ENCODE data around the gene WNT7B. TPM values are rescaled to one million over a fixed set of nuclear protein-coding genes. Genes with fewer than 3 reads are reported as not detected.

WNT7B gene
- polyA plus RNA-seq, 3 donors from 2014 or later: not detected

DNA sequence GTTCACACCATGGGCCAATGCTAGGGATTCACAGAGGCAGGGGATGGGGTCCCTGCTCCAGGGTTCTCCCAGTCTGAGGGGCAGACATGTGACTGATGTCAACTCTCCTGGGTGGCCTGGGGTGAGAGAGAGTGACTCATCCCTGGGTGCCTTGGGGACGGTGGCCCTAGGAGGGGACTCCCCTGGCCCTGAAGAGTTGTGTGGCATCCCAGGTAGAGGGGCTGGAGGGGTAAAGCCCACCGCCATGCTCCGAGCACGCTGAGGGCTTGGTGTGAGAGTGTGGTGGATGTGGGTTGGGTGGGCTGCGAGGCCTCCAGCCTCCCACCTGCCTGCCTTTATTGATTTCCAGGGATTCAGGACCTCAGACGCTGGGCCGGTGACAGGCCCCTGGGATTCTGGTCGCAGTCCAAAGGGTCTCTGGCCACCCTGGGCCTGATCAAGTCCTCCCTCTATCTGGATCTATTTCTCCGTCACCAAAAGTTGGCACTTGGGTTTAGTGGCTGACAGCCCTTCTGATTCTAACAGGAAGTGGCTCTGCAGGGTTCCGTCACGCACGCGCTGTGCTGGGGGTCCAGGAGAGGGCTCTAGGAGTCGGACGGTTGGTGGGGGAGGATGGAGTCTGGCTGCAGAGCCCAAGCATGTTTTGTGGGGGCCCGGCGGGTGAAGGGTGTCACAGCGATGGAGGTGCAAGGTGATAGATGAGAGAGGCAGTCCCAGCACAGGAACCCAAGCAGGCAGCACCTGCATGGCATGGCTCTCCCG lies 27.3 kb upstream of the WNT7B start:
- peak; percentile 80 to 81 (median 80) for DNase-seq
- Mint-ChIP-seq H3K4me3 (peak overlapping the region; percentile 74 to 89 (median 76)), H3K4me1 (peaks cover 22 to 30% of the 10 kb centered on the region in 2 donors), H3K36me3 (peaks cover 0 to 2% (median 0%) of the 10 kb centered on the region in 3 donors), H3K9me3 (peaks cover 0 to 2% (median 0%) of the 10 kb centered on the region in 6 donors), H3K27me3 (ENCODE audit: low read depth in 3 of 3) (peaks cover 2 to 8% (median 7%) of the 10 kb centered on the region in 3 donors), H3K27ac (peak overlapping the region; percentile 61 to 92 (median 86))

DNA sequence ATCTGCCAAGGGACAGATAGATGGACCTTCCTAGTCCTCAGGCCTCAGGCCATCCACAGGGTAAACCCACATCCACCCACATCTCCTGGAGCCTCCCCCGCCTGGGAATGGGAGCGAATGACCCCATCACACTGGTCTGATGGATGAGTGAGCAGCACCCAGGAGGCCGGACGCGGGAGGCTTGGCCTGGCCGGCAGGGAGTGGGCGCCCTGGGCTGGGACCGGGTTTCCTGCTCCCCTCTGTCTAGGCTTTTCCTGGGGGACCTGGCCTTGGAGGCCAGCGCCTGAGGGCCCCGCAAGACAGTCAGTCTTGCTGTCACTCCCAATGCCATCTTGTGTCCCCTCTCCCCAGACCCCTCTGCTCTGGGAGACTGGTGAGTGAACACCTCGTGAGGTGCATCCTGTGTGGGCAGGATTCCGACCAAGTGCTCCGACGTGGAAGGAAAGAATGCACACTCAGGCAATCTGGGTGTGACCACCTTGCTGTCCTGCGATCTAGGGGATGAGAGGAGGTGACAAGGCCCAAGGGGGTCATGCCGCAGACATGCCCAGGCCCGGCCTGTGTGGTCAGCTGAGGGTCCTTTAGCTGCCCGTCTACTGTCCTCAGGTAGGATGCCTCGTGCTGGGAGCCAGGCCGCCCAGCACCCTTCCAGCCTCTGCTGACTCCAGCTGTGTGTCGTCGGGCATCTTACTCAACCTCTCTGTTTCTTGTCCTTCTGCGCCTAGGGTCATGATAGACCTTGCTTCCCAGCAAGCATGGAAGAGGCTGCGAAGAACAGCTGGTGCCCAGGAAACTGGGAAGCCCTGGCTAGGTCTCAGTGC lies 26.5 kb upstream of the WNT7B start:
- H3K4me1 Mint-ChIP-seq: peaks cover 22 to 32% of the 10 kb centered on the region in 2 donors
- peak overlapping the region in 3 of 6 donors; percentile 61 to 90 (median 88) for H3K27ac Mint-ChIP-seq
- H3K4me3 Mint-ChIP-seq: peak overlapping the region in 4 of 5 donors; percentile 74 to 89 (median 81)
- no peaks in the 10 kb centered on the region for H3K9me3 Mint-ChIP-seq
- H3K27me3 Mint-ChIP-seq (ENCODE audit: low read depth in 3 of 3): peaks cover 0 to 8% (median 7%) of the 10 kb centered on the region in 3 donors
- no peaks in the 10 kb centered on the region for H3K36me3 Mint-ChIP-seq
- no peak for DNase-seq

DNA sequence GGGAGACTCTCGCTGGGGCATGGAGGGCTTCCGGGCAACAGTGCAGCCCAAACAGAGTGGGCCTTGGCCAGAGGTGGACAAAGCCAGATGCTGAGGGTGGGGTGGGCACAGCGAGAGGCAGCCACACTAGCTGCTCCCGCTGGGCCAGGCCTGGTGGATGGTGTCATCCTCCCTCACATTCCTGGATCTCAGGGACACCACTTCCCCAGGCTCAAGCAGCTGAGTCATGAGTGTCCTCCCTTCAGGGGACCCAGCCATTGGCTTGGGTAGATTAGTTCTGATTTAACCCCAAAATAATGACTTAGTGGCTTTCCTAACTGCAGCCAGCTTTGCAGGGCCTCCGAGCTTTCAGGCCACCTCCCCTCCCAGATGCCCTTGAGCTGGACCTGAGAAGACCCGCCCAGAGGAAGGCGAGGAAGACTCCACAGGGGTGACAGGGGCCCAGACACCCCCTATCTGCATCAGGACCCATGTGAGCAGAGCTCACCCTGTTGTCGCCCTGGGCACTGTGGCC lies 25.9 kb upstream of the WNT7B start:
- H3K27ac Mint-ChIP-seq: peak overlapping the region in 1 of 6 donors; percentile 7
- H3K36me3 Mint-ChIP-seq: no peaks in the 10 kb centered on the region
- peaks cover 0 to 7% (median 7%) of the 10 kb centered on the region in 3 donors for H3K27me3 Mint-ChIP-seq (ENCODE audit: low read depth in 3 of 3)
- DNase-seq: no peak
- peaks cover 22 to 33% of the 10 kb centered on the region in 2 donors for H3K4me1 Mint-ChIP-seq
- H3K4me3 Mint-ChIP-seq: no peak overlapping the region
- H3K9me3 Mint-ChIP-seq: no peaks in the 10 kb centered on the region

DNA sequence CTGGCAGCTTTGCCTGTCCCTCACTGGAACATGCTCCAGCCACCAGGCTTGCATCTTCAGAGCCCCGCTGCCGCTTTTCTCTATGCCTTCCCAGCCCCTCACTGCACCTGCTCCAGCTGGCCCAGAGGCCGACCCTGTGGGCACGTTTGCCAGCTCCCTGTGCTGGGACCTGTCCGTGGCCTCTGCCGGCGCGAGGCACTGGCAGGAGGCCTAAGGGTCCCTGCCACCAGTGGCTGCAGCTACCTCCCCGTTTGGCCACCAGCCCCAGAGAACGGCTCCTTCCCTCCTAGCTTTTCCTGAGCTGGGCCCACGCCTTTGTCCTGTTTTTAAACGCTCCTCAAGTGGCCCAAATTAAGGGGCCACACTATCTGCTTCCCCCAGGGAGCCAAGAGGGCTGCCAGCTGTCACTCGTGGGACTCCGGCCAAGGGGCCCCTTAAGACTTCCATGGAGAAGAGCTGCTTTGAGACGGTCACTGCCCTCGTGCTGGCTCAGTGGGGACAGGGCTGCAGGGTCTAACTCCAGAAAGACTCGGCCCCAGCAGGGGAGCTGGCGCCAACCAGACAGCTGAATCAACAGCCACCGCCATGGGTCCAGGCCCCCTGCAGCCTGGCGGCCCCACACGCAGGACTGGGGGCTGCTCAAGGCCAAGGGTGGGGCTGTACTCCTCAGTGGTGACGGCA lies 24.6 kb upstream of the WNT7B start:
- no peak for DNase-seq
- no peak overlapping the region for H3K4me3 Mint-ChIP-seq
- H3K4me1 Mint-ChIP-seq: peaks cover 22 to 38% of the 10 kb centered on the region in 2 donors

DNA sequence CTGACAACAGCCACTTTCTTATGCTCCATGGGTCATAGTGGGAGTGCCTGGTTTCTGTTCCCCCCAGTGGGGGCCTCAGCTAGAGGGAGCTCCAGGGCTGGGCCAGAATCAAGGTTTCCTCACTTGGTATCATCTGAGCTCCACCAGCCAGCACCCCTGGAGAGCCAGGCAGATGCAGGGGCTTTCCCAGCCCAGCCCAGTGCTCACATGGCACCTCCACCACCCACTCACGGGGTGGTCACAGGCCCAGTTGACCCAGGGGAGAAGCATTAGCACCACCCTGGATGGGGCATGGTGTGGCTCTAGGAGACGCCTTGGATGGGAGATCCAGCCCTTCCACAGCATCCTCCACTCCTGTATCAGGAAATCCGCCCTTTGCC lies 24.1 kb upstream of the WNT7B start:
- Mint-ChIP-seq H3K4me1 (peaks cover 18 to 34% of the 10 kb centered on the region in 2 donors), H3K27ac (no peak overlapping the region), H3K4me3 (no peak overlapping the region), H3K36me3 (no peaks in the 10 kb centered on the region), H3K9me3 (no peaks in the 10 kb centered on the region), H3K27me3 (ENCODE audit: low read depth in 3 of 3) (peaks cover 0 to 7% (median 4%) of the 10 kb centered on the region in 3 donors)
- no peak for DNase-seq

More for the DNA sequence above, 24.6 kb upstream of the WNT7B start:
- Mint-ChIP-seq H3K27ac (peak overlapping the region in 1 of 6 donors; percentile 34), H3K27me3 (ENCODE audit: low read depth in 3 of 3) (peaks cover 0 to 7% (median 7%) of the 10 kb centered on the region in 3 donors), H3K9me3 (no peaks in the 10 kb centered on the region), H3K36me3 (no peaks in the 10 kb centered on the region)

DNA sequence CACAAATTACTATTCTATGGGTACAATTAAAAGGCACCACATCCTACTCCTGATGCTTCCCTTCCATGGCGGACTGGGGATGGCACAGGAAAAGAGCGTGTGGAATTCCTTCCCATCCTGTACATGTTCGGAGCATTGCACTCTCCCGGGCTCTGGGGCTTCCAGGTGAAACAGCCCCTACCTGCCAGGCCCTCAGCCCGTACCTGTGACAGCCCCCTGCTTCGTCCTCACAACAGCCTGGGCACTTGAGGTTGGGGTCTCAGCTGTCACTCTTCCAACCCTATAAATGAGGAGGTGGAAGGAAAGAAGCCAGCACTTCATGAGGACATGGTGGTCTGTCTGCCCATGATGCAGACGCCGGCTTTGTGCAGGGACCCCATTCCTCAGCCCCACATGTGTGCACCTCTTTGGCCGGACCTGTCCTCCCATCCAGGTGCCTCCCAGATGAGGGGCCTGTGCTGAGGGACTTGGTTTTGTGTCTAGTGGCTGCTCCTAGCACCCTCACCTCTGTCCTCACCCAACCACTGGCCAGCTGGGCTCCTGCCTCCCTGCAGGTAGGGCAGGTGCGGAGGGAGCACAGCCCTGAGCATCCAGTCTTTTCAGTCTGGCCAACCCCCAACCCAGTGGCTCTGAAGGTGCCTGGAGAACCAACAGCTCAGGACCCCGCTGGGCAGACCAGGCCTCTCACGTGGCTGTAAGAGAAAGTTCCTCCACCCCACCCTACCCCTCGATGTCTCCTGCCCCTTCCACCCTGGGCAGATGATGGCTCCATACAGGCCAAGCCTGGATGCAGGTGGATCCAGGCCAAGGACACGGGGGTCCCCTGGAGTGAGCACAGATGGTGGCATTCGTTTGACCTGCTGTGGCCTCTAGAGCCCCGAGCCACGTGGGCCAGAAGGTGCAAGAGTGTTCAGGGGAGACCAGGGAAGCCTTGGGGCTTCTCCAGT lies 23.4 kb upstream of the WNT7B start:
- H3K9me3 Mint-ChIP-seq: no peaks in the 10 kb centered on the region
- no peak overlapping the region for H3K27ac Mint-ChIP-seq
- peaks cover 0 to 7% (median 6%) of the 10 kb centered on the region in 3 donors for H3K27me3 Mint-ChIP-seq (ENCODE audit: low read depth in 3 of 3)
- no peak for DNase-seq
- no peaks in the 10 kb centered on the region for H3K36me3 Mint-ChIP-seq
- H3K4me1 Mint-ChIP-seq: peaks cover 13 to 32% of the 10 kb centered on the region in 2 donors
- H3K4me3 Mint-ChIP-seq: no peak overlapping the region

DNA sequence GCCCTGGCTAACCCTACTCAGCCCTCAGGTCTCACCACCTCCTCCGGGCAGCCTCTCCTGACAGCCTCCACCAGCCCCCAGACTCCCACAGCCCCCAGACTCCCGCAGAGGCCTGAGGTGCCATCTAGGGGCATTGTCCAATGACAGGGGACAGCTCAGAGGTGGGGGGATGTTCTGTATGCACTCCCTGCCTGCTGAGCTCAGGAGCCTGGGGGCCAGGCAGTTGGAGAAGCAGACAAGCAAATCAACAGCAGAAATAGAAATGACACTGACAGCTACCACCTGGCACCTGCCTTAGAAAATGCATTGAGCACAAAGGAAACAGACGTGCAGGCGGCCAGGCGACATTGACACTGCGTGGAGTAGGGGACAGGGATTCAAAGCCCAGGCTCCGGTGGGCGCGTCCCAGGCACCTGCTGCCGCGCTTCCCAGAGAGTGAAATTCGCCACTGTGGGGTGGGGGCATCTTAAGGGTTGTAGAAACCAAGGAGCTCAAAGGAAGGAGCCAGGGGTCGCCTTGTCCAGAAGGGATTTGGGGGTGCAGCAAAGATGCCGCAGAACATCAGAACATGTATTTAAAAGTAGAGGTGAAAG lies 22.5 kb upstream of the WNT7B start:
- Mint-ChIP-seq H3K36me3 (no peaks in the 10 kb centered on the region), H3K9me3 (no peaks in the 10 kb centered on the region), H3K4me1 (peaks cover 15 to 31% of the 10 kb centered on the region in 2 donors), H3K27ac (no peak overlapping the region), H3K27me3 (ENCODE audit: low read depth in 3 of 3) (peaks cover 4 to 10% (median 6%) of the 10 kb centered on the region in 3 donors), H3K4me3 (no peak overlapping the region)
- no peak for DNase-seq

DNA sequence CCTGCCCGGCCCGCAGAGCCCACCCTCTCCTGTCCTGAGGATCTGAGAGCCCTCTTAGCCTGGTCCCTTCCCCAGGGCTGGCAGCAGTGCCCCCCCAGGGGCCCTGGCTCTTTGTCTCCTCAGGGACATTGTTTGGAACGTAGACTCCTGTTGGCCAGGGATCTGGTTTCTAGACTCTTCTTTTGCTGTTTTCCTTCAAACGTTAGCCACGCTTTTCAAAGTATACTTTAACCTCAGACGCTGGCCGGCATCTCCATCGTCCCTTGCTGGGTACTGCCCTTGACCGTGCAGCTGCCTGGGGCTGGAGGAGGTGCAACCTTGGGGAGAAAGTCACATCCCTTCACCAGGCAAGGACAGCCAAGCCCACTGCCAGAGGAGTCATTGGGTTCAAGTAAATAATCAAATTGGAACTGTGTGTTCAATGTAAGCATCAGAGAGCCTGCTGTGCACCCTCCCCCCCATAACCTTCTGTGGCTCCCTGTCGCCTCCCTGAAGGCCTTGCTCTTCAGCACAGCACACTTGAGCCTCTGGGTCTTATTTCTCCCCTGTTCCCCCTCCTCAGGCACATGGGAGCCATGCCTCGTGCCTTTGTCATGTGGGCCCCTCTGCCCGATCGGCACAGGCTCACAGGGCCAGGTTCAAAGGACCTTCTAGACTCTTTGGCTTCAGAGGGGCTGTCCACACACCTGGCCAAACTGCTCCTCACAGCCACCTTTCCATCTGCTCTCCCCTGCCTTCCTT lies 21.8 kb upstream of the WNT7B start:
- peaks cover 9 to 13% (median 11%) of the 10 kb centered on the region in 3 donors for H3K27me3 Mint-ChIP-seq (ENCODE audit: low read depth in 3 of 3)

DNA sequence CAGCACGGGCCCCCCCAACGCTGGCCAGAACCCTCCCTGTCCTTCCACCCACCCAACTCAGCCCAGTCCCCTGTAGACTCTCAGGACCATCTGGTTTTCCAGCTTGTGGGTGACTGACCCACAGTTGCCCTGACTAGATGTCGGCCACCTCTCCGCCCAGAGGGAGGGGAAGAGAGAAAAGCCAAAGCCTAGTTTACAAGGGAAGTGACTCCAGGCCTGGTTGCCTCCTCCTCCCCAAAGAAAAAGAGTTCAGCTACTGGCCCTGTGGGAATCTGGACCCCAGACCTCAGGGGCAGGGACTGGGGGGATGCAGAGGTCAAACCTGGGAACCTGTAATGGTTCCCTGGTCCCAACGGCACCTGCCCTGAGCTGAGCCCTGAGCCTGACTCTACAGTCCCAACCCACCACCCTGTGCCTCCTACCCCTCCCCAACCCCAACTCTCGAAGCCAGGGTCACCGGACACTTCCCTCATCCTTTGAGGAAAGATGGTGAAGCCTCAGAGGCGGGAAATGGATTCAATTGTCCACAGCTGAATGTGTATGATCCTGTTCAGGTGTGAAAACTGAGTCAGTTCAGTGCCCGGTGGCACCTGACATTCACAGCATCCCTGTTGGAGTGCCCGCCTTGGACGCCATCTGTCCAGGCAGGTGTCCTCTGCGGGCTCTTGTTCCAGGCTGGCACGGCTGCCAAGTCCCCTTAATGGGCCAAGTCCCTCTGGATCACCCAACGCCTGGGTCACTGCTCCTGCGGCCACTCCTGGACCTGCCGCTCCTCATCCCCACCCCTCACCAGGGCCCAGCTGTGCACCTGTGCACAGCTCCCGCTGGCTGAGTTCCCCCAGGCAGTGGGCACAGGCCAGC lies 21.0 kb upstream of the WNT7B start:
- H3K27ac Mint-ChIP-seq: peak overlapping the region in 1 of 6 donors; percentile 63
- H3K27me3 Mint-ChIP-seq (ENCODE audit: low read depth in 3 of 3): peaks cover 16 to 19% (median 19%) of the 10 kb centered on the region in 3 donors
- peaks cover 0 to 7% (median 2%) of the 10 kb centered on the region in 6 donors for H3K9me3 Mint-ChIP-seq
- H3K4me3 Mint-ChIP-seq: no peak overlapping the region
- no peak for DNase-seq
- H3K4me1 Mint-ChIP-seq: peaks cover 21 to 33% of the 10 kb centered on the region in 2 donors
- no peaks in the 10 kb centered on the region for H3K36me3 Mint-ChIP-seq

More for the DNA sequence above, 21.8 kb upstream of the WNT7B start:
- Mint-ChIP-seq H3K27ac (peak overlapping the region in 1 of 6 donors; percentile 63), H3K9me3 (peaks cover 0 to 3% (median 0%) of the 10 kb centered on the region in 6 donors), H3K36me3 (no peaks in the 10 kb centered on the region), H3K4me3 (no peak overlapping the region), H3K4me1 (peaks cover 15 to 31% of the 10 kb centered on the region in 2 donors)
- DNase-seq: no peak

DNA sequence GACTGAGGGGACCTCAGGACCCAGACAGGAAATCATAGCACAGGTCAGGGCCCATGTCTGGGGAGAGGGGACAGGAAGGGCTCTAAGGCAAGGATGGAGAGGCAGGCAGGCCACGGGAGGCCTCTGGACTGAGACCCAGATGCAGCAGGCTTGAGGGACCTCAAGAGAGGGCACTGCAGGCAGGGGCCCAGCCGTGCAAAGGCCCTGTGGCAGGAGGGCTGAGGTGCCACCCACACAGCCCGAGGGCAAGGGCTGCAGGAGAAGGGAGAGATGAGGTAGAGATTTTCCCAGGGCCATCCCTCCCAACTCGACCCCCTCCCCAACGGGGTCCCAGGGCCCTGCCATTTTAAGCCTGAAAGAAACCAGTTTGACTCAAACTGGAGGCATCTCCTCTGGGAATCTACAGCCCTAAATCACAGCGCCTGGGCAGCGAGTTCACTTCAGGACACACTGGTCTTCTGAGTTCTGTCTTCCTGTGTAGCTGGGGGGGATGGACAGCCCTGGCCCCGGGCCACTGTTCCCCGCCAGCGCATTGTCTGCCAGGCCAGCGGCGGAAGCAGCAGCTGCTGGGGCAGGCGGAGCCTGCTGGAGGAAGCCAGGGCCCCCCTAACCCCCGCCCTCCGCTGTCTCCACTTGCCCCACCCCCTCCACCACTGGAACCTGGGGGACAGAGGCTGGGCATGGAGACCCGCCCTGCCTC lies 20.3 kb upstream of the WNT7B start:
- Mint-ChIP-seq H3K4me3 (peak overlapping the region in 1 of 5 donors; percentile 26), H3K27ac (peak overlapping the region in 1 of 6 donors; percentile 40), H3K4me1 (peaks cover 24 to 31% of the 10 kb centered on the region in 2 donors), H3K9me3 (peaks cover 0 to 7% (median 2%) of the 10 kb centered on the region in 6 donors), H3K27me3 (ENCODE audit: low read depth in 3 of 3) (peaks cover 20% of the 10 kb centered on the region in 3 donors), H3K36me3 (no peaks in the 10 kb centered on the region)
- DNase-seq: peak; percentile 26 to 41 (median 39)
